Measurements from ENCODE around the gene SEZ6L2. TPM values are rescaled to one million over a fixed set of nuclear protein-coding genes. Genes with fewer than 3 reads are reported as not detected.

The SEZ6L2 gene
- total RNA-seq, 1 donor from 2014 or later: 9.8 TPM

DNA sequence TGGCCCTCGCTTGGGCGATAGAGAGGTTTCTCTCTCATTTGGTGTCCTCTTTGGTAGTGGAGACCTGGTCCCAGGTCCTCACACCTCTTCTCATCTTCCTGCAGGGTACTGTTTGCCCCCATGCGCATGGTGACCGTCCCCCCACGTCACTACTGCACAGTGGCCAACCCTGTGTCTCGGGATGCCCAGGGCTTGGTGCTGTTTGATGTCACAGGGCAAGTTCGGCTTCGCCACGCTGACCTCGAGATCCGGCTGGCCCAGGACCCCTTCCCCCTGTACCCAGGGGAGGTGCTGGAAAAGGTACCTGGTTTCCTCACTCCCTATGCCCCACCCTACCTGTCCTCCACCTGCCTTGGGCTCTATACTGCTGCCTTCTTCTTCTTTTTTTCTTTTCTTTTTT lies 68.6 kb downstream of the SEZ6L2 start:
- no peak for DNase-seq (ENCODE audit: extremely low read depth, low read depth, low spot score)

DNA sequence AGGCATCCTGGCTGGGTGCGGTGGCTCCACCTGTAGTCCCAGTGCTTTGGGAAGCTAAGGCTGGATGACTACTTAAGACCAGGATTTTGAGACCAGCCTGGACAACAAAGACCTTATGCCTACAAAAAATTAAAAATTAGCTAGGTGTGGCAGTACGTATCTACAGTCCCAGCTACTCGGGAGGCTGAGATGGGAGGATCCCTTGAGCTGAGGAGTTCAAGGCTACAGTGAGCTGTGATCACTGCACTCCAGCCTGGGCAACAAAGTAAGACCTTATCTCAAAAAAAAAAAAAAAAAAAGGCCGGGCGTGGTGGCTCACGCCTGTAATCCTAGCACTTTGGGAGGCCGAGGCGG lies 73.0 kb downstream of the SEZ6L2 start:
- no peak for DNase-seq (ENCODE audit: extremely low read depth, low read depth, low spot score)

DNA sequence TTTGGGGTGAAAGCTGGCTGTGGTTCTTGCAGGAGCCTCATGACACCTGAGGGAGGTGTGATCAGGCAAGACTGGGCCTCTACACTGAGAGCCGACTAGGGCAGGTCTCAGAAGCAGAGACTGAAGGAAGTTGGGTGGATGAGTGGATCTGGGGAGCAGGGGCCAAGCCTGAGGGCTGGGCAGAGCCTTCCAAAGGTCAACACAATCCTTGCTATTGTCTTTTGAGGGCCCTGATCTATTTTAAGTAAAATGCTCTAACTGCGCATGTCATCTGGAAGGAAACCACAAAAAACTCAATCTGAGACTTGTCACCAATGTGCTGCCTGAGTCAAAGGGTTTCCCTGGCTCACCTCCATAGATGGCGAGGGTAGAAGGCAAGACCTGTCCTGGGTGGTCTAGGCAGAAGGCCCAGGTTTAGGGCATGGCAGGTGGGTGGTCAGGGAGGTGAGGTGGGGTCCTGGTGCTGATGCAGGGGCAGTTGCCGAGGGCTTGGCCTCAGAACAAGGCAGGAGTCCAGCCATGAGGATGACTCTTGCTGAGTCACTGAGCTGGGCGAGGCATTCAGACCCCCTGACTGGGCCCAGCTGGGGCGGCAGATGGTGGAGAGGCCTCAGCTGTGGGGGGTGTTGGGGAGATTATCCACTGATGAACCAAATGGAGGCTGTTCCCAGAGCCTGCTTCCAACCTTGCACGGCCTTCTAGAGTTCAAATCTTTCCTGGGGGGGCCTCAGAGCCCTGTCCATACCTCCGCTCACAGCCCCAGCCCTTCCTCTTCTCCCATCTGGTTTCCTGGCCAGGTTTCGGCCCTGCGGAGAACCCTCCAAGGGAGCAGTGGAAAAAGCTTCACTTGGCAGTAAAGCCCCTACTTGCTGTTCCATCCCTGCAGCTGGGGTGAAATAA lies 74.0 kb downstream of the SEZ6L2 start:
- no peak for DNase-seq (ENCODE audit: extremely low read depth, low read depth, low spot score)

DNA sequence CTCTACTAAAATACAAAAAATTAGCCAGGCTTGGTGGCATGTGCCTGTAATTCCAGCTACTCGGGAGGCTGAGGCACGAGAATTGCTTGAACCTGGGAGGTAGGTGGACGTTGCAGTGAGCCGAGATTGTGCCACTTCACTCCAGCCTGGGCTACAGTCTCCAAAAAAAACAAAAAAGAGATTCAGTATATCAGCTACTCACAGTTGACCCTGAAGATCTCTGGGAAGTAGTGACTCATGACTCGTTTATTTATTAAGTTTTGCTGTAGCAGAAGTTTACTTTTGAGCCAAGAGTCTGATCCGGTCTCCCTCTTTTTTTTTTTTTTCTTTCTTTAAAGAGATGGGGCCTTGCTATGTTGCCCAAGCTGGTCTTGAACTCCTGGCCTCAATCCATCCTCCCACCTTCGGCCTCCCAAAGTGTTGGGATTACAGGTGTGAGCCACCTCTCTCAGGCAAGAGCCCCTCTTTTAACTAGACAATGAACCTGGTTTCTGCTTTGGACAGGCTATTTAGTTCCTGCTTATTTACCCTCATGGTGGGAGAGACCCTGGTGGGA lies 74.7 kb downstream of the SEZ6L2 start:
- no peak for DNase-seq (ENCODE audit: extremely low read depth, low read depth, low spot score)

DNA sequence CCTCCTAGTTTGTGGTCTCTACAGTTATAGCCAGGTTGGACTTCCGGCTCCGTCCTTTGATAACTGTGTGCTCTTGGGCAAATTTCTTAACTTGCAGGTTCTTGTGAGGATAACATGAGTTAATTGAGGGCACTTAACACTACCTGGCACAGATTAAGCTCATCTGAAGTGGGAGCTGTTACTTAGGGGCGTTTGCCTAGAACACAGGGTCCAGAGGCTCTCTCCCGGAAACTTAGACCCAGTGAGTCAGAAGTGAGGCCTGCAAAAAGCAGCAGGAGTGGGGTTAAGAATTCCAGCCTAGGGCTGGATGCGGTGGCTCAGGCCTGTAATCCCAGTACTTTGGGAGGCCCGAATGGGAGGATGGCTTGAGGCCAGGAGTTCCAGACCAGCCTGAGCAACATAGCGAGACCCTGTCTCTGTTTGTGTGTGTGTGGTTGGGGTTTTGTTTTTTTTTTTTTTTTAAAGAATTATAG lies 77.7 kb downstream of the SEZ6L2 start:
- DNase-seq (ENCODE audit: extremely low read depth, low read depth, low spot score): no peak

Other genes with a start within 250 kb of the SEZ6L2 start
- not detected in 2 replicates for gene SPN, start 236.3 kb downstream of the SEZ6L2 start, total RNA-seq
- gene QPRT, start 220.4 kb downstream of the SEZ6L2 start, total RNA-seq: 6.0 and 14.9 TPM in 2 replicates
- gene C16orf54, start 153.6 kb downstream of the SEZ6L2 start, total RNA-seq: not detected in 2 replicates
- gene ZG16, start 121.3 kb downstream of the SEZ6L2 start, total RNA-seq: not detected in 2 replicates
- gene KIF22, start 108.8 kb downstream of the SEZ6L2 start, total RNA-seq: 15.5 and 31.6 TPM in 2 replicates
- 98.2 and 145 TPM in 2 replicates for gene MAZ, start 93.0 kb downstream of the SEZ6L2 start, total RNA-seq
- gene PRRT2, start 87.4 kb downstream of the SEZ6L2 start, total RNA-seq: 0.41 and 0.44 TPM in 2 replicates
- 12.8 and 33.7 TPM in 2 replicates for gene PAGR1, start 83.4 kb downstream of the SEZ6L2 start, total RNA-seq
- 238 and 283 TPM in 2 replicates for gene MVP, start 79.1 kb downstream of the SEZ6L2 start, total RNA-seq
- 90.4 and 91.4 TPM in 2 replicates for gene CDIPT, start 36.3 kb downstream of the SEZ6L2 start, total RNA-seq
- 1.3 and 4.4 TPM in 2 replicates for gene ASPHD1, start 938 bp upstream of the SEZ6L2 start, total RNA-seq
- 23.7 and 36.2 TPM in 2 replicates for gene KCTD13, start 26.7 kb upstream of the SEZ6L2 start, total RNA-seq
- 151 and 167 TPM in 2 replicates for gene TMEM219, start 62.5 kb upstream of the SEZ6L2 start, total RNA-seq
- gene TAOK2, start 74.3 kb upstream of the SEZ6L2 start, total RNA-seq: 97.8 and 130 TPM in 2 replicates
- gene HIRIP3, start 96.1 kb upstream of the SEZ6L2 start, total RNA-seq: 7.7 and 9.6 TPM in 2 replicates
- gene INO80E, start 96.7 kb upstream of the SEZ6L2 start, total RNA-seq: 55.1 and 77.5 TPM in 2 replicates
- gene DOC2A, start 111.5 kb upstream of the SEZ6L2 start, total RNA-seq: 0.06 and 0.10 TPM in 2 replicates
- gene C16orf92, start 123.6 kb upstream of the SEZ6L2 start, total RNA-seq: not detected in 2 replicates
- gene TLCD3B, start 131.7 kb upstream of the SEZ6L2 start, total RNA-seq: 0.82 TPM in 1 of 2 replicates, not detected in the other
- 1,069 and 1,121 TPM in 2 replicates for gene ALDOA, start 166.2 kb upstream of the SEZ6L2 start, total RNA-seq
- 117 and 121 TPM in 2 replicates for gene PPP4C, start 176.4 kb upstream of the SEZ6L2 start, total RNA-seq
- gene TBX6, start 192.4 kb upstream of the SEZ6L2 start, total RNA-seq: 0.41 and 0.58 TPM in 2 replicates
- gene YPEL3, start 196.7 kb upstream of the SEZ6L2 start, total RNA-seq: 26.1 and 52.7 TPM in 2 replicates
- 0.82 and 5.3 TPM in 2 replicates for gene GDPD3, start 214.0 kb upstream of the SEZ6L2 start, total RNA-seq
- gene MAPK3, start 223.7 kb upstream of the SEZ6L2 start, total RNA-seq: 84.0 and 84.8 TPM in 2 replicates

Measured in glomerular endothelial cell (primary cell).